Measurements from ENCODE around the gene SMIM5.
A peak's percentile ranks its signal among the peaks of the same experiment; 100 is the strongest.

The SMIM5 gene

GRCh38 chr17:75604034-75604695 is 29.1 kb upstream of the SMIM5 start:
- no peak for DNase-seq

GRCh38 chr17:75605790-75606189 is 27.4 kb upstream of the SMIM5 start:
- DNase-seq = no peak

- no peak for DNase-seq
These were observed 26.1 kb upstream of the SMIM5 start for GRCh38 chr17:75607086-75607485.

- no peak for DNase-seq
These were observed 22.9 kb upstream of the SMIM5 start for GRCh38 chr17:75610103-75610984.

- DNase-seq = no peak
These were observed 21.3 kb upstream of the SMIM5 start for GRCh38 chr17:75611851-75612429.

GRCh38 chr17:75612906-75613626 is 20.2 kb upstream of the SMIM5 start:
- DNase-seq = no peak

- no peak for DNase-seq
These were observed 19.2 kb upstream of the SMIM5 start for GRCh38 chr17:75614006-75614405.

GRCh38 chr17:75614556-75615270 is 18.5 kb upstream of the SMIM5 start:
- DNase-seq = no peak

GRCh38 chr17:75615301-75615700 is 17.9 kb upstream of the SMIM5 start:
- DNase-seq = no peak

- DNase-seq = no peak
These were observed 16.6 kb upstream of the SMIM5 start for GRCh38 chr17:75616521-75617122.

- DNase-seq = no peak
These were observed 16.0 kb upstream of the SMIM5 start for GRCh38 chr17:75617218-75617617.

- no peak for DNase-seq
These were observed 15.6 kb upstream of the SMIM5 start for GRCh38 chr17:75617675-75618074.

GRCh38 chr17:75619506-75620431 is 13.5 kb upstream of the SMIM5 start:
- DNase-seq = peak; percentile 19

GRCh38 chr17:75621489-75621888 is 11.7 kb upstream of the SMIM5 start:
- no peak for DNase-seq

GRCh38 chr17:75622076-75622475 is 11.2 kb upstream of the SMIM5 start:
- DNase-seq = no peak

- DNase-seq = no peak
These were observed 10.4 kb upstream of the SMIM5 start for GRCh38 chr17:75622771-75623273.

- no peak for DNase-seq
These were observed 9.8 kb upstream of the SMIM5 start for GRCh38 chr17:75623386-75623785.

GRCh38 chr17:75624021-75624420 is 9.2 kb upstream of the SMIM5 start:
- no peak for DNase-seq

GRCh38 chr17:75624714-75625345 is 8.4 kb upstream of the SMIM5 start:
- no peak for DNase-seq

GRCh38 chr17:75625813-75626486 is 7.3 kb upstream of the SMIM5 start:
- DNase-seq = no peak
